ENCODE results near the gene PPP1R13B. TPM values are rescaled to one million over a fixed set of nuclear protein-coding genes. Genes with fewer than 3 reads are reported as not detected.
"Not testable (repeated sequence)": the region's sequence is repeated elsewhere in the genome, so short reads cannot be mapped to it uniquely, and the experiment has no call there.

The PPP1R13B gene
- polyA plus RNA-seq, 1 donor (not counting 4 experiments of a cell fraction or from before 2014, with no cell fraction given) = 7.7 TPM

GRCh38 chr14:103692159-103692558, 155.2 kb downstream of the PPP1R13B start:
- Histone ChIP-seq H2AFZ (ENCODE audit: control insufficient read depth, low read length) (no peak overlapping the region), H3K9me1 (ENCODE audit: control insufficient read depth, extremely low read depth, insufficient read depth, low read length) (no peaks in the 10 kb centered on the region), H3K4me3 (ENCODE audit: control insufficient read depth in 2 of 3, extremely low read depth in 1 of 3, insufficient read depth in 2 of 3, low read depth in 1 of 3, low read length in 3 of 3) (no peak overlapping the region), H4K20me1 (ENCODE audit: control insufficient read depth, extremely low read depth, insufficient read depth, low read length) (peaks cover 28% of the 10 kb centered on the region), H3K79me2 (ENCODE audit: control insufficient read depth, insufficient read depth, low read length) (peaks cover 14% of the 10 kb centered on the region), H3K4me2 (ENCODE audit: control insufficient read depth, extremely low read depth, insufficient read depth, low read depth, low read length) (no peak overlapping the region), H3K9me3 (ENCODE audit: control insufficient read depth, low read depth, low read length) (no peaks in the 10 kb centered on the region), H3K27ac (ENCODE audit: control insufficient read depth, insufficient read depth, low read length) (no peak overlapping the region), H3K27me3 (ENCODE audit: control insufficient read depth, extremely low read depth, insufficient read depth, low read length) (no peaks in the 10 kb centered on the region), H3K4me1 (ENCODE audit: control insufficient read depth, extremely low read depth, insufficient read depth, low read length) (peaks cover 26% of the 10 kb centered on the region), H3K36me3 (ENCODE audit: control insufficient read depth in 2 of 2, extremely low read depth in 1 of 2, insufficient read depth in 2 of 2, low read length in 2 of 2) (peaks cover 21 to 40% of the 10 kb centered on the region in 2 experiments), H3K9ac (ENCODE audit: control insufficient read depth, extremely low read depth, insufficient read depth, low read length) (no peak overlapping the region)
- FAIRE-seq = no peak
- TF ChIP-seq CTCF (optimal IDR thresholded peaks at IDR 0.05 in 1 of 3, IDR thresholded peaks at IDR 0.05 in 1 of 3, conservative IDR thresholded peaks at IDR 0.05 in 1 of 3; ENCODE audit: extremely low read depth in 1 of 3, insufficient read depth in 2 of 3, low read length in 3 of 3) = no peak
- dilution Hi-C loops (cut with MboI; ENCODE audit: extremely low pct_ligation_motif_present, low sequenced_read_pairs) = no loop called here
- no peak for DNase-seq (ENCODE audit: low read depth, low spot score)

GRCh38 chr14:103691655-103692054, 155.7 kb downstream of the PPP1R13B start:
- peaks cover 25% of the 10 kb centered on the region for H3K4me1 ChIP-seq (ENCODE audit: control insufficient read depth, extremely low read depth, insufficient read depth, low read length)
- H3K9ac ChIP-seq (ENCODE audit: control insufficient read depth, extremely low read depth, insufficient read depth, low read length); H3K27ac ChIP-seq (ENCODE audit: control insufficient read depth, insufficient read depth, low read length); H3K9me3 ChIP-seq (ENCODE audit: control insufficient read depth, low read depth, low read length); dilution Hi-C loops (cut with MboI; ENCODE audit: extremely low pct_ligation_motif_present, low sequenced_read_pairs); DNase-seq (ENCODE audit: low read depth, low spot score); H3K9me1 ChIP-seq (ENCODE audit: control insufficient read depth, extremely low read depth, insufficient read depth, low read length); H2AFZ ChIP-seq (ENCODE audit: control insufficient read depth, low read length); FAIRE-seq; H3K4me3 ChIP-seq (ENCODE audit: control insufficient read depth in 2 of 3, extremely low read depth in 1 of 3, insufficient read depth in 2 of 3, low read depth in 1 of 3, low read length in 3 of 3); H3K4me2 ChIP-seq (ENCODE audit: control insufficient read depth, extremely low read depth, insufficient read depth, low read depth, low read length); H3K27me3 ChIP-seq (ENCODE audit: control insufficient read depth, extremely low read depth, insufficient read depth, low read length): not testable (repeated sequence)
- H3K36me3 ChIP-seq (ENCODE audit: control insufficient read depth in 2 of 2, extremely low read depth in 1 of 2, insufficient read depth in 2 of 2, low read length in 2 of 2) = peaks cover 23 to 36% of the 10 kb centered on the region in 2 experiments
- peaks cover 24% of the 10 kb centered on the region for H4K20me1 ChIP-seq (ENCODE audit: control insufficient read depth, extremely low read depth, insufficient read depth, low read length)
- H3K79me2 ChIP-seq (ENCODE audit: control insufficient read depth, insufficient read depth, low read length) = peaks cover 12% of the 10 kb centered on the region

- Histone ChIP-seq H4K20me1 (ENCODE audit: control insufficient read depth, extremely low read depth, insufficient read depth, low read length) (peaks cover 21% of the 10 kb centered on the region), H3K9me1 (ENCODE audit: control insufficient read depth, extremely low read depth, insufficient read depth, low read length) (no peaks in the 10 kb centered on the region), H3K36me3 (ENCODE audit: control insufficient read depth in 2 of 2, extremely low read depth in 1 of 2, insufficient read depth in 2 of 2, low read length in 2 of 2) (peaks cover 26 to 41% of the 10 kb centered on the region in 2 experiments), H3K4me1 (ENCODE audit: control insufficient read depth, extremely low read depth, insufficient read depth, low read length) (peaks cover 22% of the 10 kb centered on the region), H3K9ac (ENCODE audit: control insufficient read depth, extremely low read depth, insufficient read depth, low read length) (no peak overlapping the region), H3K4me2 (ENCODE audit: control insufficient read depth, extremely low read depth, insufficient read depth, low read depth, low read length) (no peak overlapping the region), H3K79me2 (ENCODE audit: control insufficient read depth, insufficient read depth, low read length) (peaks cover 4% of the 10 kb centered on the region), H3K27ac (ENCODE audit: control insufficient read depth, insufficient read depth, low read length) (no peak overlapping the region), H3K4me3 (ENCODE audit: control insufficient read depth in 2 of 3, extremely low read depth in 1 of 3, insufficient read depth in 2 of 3, low read depth in 1 of 3, low read length in 3 of 3) (no peak overlapping the region), H3K9me3 (ENCODE audit: control insufficient read depth, low read depth, low read length) (no peaks in the 10 kb centered on the region), H3K27me3 (ENCODE audit: control insufficient read depth, extremely low read depth, insufficient read depth, low read length) (no peaks in the 10 kb centered on the region), H2AFZ (ENCODE audit: control insufficient read depth, low read length) (no peak overlapping the region)
- no peak for TF ChIP-seq EZH2 (IDR thresholded peaks at IDR 0.05; ENCODE audit: low read length)
- TF ChIP-seq CTCF (optimal IDR thresholded peaks at IDR 0.05 in 1 of 3, IDR thresholded peaks at IDR 0.05 in 1 of 3, conservative IDR thresholded peaks at IDR 0.05 in 1 of 3; ENCODE audit: extremely low read depth in 1 of 3, insufficient read depth in 2 of 3, low read length in 3 of 3) = no peak
- dilution Hi-C loops (cut with MboI; ENCODE audit: extremely low pct_ligation_motif_present, low sequenced_read_pairs) = no loop called here
- DNase-seq (ENCODE audit: low read depth, low spot score) (no peak), FAIRE-seq (no peak)
Observed at GRCh38 chr14:103690332-103690731, 157.0 kb downstream of the PPP1R13B start.
